ENCODE measurements around the gene IL4R.

IL4R gene

DNA sequence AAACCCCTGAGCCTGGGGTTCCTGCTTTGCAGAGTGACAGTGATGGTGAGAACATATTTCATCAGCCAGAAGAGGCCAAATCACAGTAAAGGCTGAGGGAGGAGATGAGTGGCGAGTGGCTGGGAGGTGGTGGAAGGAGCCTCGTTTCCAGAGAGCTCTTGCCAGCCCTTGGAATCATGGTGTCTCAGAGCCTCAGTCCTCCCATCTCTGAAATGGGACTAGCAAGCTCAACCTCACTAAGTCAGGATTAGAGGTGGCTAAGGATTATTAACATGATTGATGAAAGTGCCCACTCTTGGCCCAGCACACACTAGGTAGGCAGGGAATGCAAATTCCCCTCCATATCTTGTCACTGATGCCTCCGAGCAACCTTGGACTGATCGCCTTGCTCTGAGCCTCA lies 43.0 kb downstream of the IL4R start:
- no peak overlapping the region for H3K27ac ChIP-seq (replicated peaks; ENCODE audit: low read length)
- H3K4me3 ChIP-seq (ENCODE audit: low read length in 2 of 2) = no peak overlapping the region
- H3K9ac ChIP-seq (ENCODE audit: low read depth, low read length, poor library complexity) = no peak overlapping the region
- no peaks in the 10 kb centered on the region for H3K4me1 ChIP-seq (ENCODE audit: control insufficient read depth in 2 of 2, insufficient read depth in 1 of 2, low read depth in 1 of 2, low read length in 2 of 2)
- no peaks in the 10 kb centered on the region for H3K9me3 ChIP-seq (replicated peaks in 1 of 2; ENCODE audit: control insufficient read depth in 2 of 2, insufficient read depth in 1 of 2, low read depth in 1 of 2, low read length in 2 of 2)
- H2AK5ac ChIP-seq (ENCODE audit: low read depth, low read length) = no peak overlapping the region
- WGBS, 2 donors (ENCODE audit: extremely low coverage in 2 of 2, insufficient read length in 2 of 2, insufficient replicate concordance in 1 of 2) = no CpG with 5 or more reads among the region's 4 CpGs
- H3K18ac ChIP-seq (ENCODE audit: low read length) = no peak overlapping the region
- DNase-seq (ENCODE audit: low spot score) = no peak
- no peak overlapping the region for H3K14ac ChIP-seq (ENCODE audit: low read length)
- no peak overlapping the region for H2BK5ac ChIP-seq (ENCODE audit: low read length)
- H3K4me2 ChIP-seq (ENCODE audit: insufficient read depth, low read length, poor library complexity, severe bottlenecking) = no peak overlapping the region
- H4K8ac ChIP-seq (ENCODE audit: low read depth, low read length) = no peak overlapping the region
- no peak overlapping the region for H4K91ac ChIP-seq (ENCODE audit: low read depth, low read length, poor library complexity)
- H3K79me1 ChIP-seq (ENCODE audit: low read depth, low read length) = no peaks in the 10 kb centered on the region
- H2AFZ ChIP-seq (ENCODE audit: low read length) = no peak overlapping the region
- H2BK12ac ChIP-seq (ENCODE audit: low read length) = no peak overlapping the region
- no peaks in the 10 kb centered on the region for H3K27me3 ChIP-seq (ENCODE audit: control insufficient read depth in 3 of 3, insufficient read depth in 3 of 3, low read depth in 1 of 3, low read length in 3 of 3)
- H3K4ac ChIP-seq (ENCODE audit: low read length) = no peak overlapping the region
- H2BK120ac ChIP-seq (ENCODE audit: low read depth, low read length) = no peak overlapping the region
- no peak overlapping the region for H3K23ac ChIP-seq (ENCODE audit: low read depth, low read length, poor library complexity)
- H3K36me3 ChIP-seq (replicated peaks in 1 of 2; ENCODE audit: control insufficient read depth in 2 of 2, insufficient read depth in 2 of 2, low read length in 2 of 2) = peaks cover 0 to 19% of the 10 kb centered on the region in 2 donors
- H2BK15ac ChIP-seq (ENCODE audit: low read length) = no peak overlapping the region

DNA sequence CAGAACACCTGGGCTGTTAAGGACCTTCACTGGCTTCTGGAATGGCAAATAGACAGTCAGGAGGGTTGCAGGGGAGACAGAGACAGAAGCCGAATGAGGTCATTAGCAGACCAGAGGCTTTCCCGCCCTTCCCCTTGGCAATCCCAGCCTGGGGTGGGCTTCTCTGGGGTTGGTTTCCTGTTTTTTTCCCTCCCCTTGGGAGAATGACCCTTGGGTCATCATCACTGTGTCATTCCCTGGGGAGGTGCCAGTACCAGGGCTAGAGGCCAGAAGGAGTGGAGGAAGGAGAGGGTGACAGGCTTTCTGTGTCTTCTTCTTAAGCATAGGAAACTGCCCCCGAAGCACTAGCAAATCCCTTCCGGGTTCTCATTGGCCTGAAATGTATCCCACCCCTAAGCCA lies 45.3 kb downstream of the IL4R start:
- H3K18ac ChIP-seq (ENCODE audit: low read length) = no peak overlapping the region
- H4K8ac ChIP-seq (ENCODE audit: low read depth, low read length) = no peak overlapping the region
- H3K9me3 ChIP-seq (replicated peaks in 1 of 2; ENCODE audit: control insufficient read depth in 2 of 2, insufficient read depth in 1 of 2, low read depth in 1 of 2, low read length in 2 of 2) = no peaks in the 10 kb centered on the region
- no peak overlapping the region for H3K23ac ChIP-seq (ENCODE audit: low read depth, low read length, poor library complexity)
- no peak overlapping the region for H2BK12ac ChIP-seq (ENCODE audit: low read length)
- no peak overlapping the region for H2AFZ ChIP-seq (ENCODE audit: low read length)
- H2BK15ac ChIP-seq (ENCODE audit: low read length) = no peak overlapping the region
- no peaks in the 10 kb centered on the region for H3K27me3 ChIP-seq (ENCODE audit: control insufficient read depth in 3 of 3, insufficient read depth in 3 of 3, low read depth in 1 of 3, low read length in 3 of 3)
- H3K4ac ChIP-seq (ENCODE audit: low read length) = no peak overlapping the region
- H2BK120ac ChIP-seq (ENCODE audit: low read depth, low read length) = no peak overlapping the region
- H3K27ac ChIP-seq (replicated peaks; ENCODE audit: low read length) = no peak overlapping the region
- H2BK5ac ChIP-seq (ENCODE audit: low read length) = no peak overlapping the region
- H3K9ac ChIP-seq (ENCODE audit: low read depth, low read length, poor library complexity) = no peak overlapping the region
- no peaks in the 10 kb centered on the region for H3K4me1 ChIP-seq (ENCODE audit: control insufficient read depth in 2 of 2, insufficient read depth in 1 of 2, low read depth in 1 of 2, low read length in 2 of 2)
- H3K36me3 ChIP-seq (replicated peaks in 1 of 2; ENCODE audit: control insufficient read depth in 2 of 2, insufficient read depth in 2 of 2, low read length in 2 of 2) = peaks cover 1 to 15% of the 10 kb centered on the region in 2 donors
- H2AK5ac ChIP-seq (ENCODE audit: low read depth, low read length) = no peak overlapping the region
- WGBS, 2 donors (ENCODE audit: extremely low coverage in 2 of 2, insufficient read length in 2 of 2, insufficient replicate concordance in 1 of 2) = no CpG with 5 or more reads among the region's 4 CpGs
- no peak overlapping the region for H3K4me2 ChIP-seq (ENCODE audit: insufficient read depth, low read length, poor library complexity, severe bottlenecking)
- H3K79me1 ChIP-seq (ENCODE audit: low read depth, low read length) = no peaks in the 10 kb centered on the region
- DNase-seq (ENCODE audit: low spot score) = no peak
- H4K91ac ChIP-seq (ENCODE audit: low read depth, low read length, poor library complexity) = no peak overlapping the region
- no peak overlapping the region for H3K4me3 ChIP-seq (ENCODE audit: low read length in 2 of 2)
- no peak overlapping the region for H3K14ac ChIP-seq (ENCODE audit: low read length)

DNA sequence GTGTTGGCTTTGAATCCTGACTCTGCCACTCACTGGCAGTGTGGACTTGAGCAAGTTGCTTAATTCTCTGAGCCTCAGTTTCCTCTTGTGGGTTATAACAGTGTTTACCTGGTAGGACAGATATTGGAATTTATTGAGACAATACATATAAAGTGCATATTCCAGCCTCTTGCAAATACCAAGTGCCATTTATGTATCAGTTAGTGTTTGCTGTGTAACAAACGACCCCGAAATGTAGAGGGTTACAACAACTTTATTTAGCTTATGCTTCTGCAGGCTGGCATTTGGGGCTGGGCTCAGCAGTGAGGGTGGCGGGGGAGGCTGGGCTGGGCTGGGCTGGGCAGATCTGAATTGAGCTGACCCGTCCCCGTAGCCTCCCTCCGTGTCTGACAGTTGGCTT lies 45.8 kb downstream of the IL4R start:
- Histone ChIP-seq H2AFZ (ENCODE audit: low read length) (no peak overlapping the region), H3K14ac (ENCODE audit: low read length) (no peak overlapping the region), H2BK12ac (ENCODE audit: low read length) (no peak overlapping the region), H4K91ac (ENCODE audit: low read depth, low read length, poor library complexity) (no peak overlapping the region), H2AK5ac (ENCODE audit: low read depth, low read length) (no peak overlapping the region), H2BK5ac (ENCODE audit: low read length) (no peak overlapping the region), H2BK120ac (ENCODE audit: low read depth, low read length) (no peak overlapping the region), H3K4ac (ENCODE audit: low read length) (no peak overlapping the region), H2BK15ac (ENCODE audit: low read length) (no peak overlapping the region), H3K79me1 (ENCODE audit: low read depth, low read length) (no peaks in the 10 kb centered on the region), H3K4me2 (ENCODE audit: insufficient read depth, low read length, poor library complexity, severe bottlenecking) (no peak overlapping the region), H3K27me3 (ENCODE audit: control insufficient read depth in 3 of 3, insufficient read depth in 3 of 3, low read depth in 1 of 3, low read length in 3 of 3) (no peaks in the 10 kb centered on the region), H3K18ac (ENCODE audit: low read length) (no peak overlapping the region), H3K9me3 (replicated peaks in 1 of 2; ENCODE audit: control insufficient read depth in 2 of 2, insufficient read depth in 1 of 2, low read depth in 1 of 2, low read length in 2 of 2) (no peaks in the 10 kb centered on the region), H3K4me1 (ENCODE audit: control insufficient read depth in 2 of 2, insufficient read depth in 1 of 2, low read depth in 1 of 2, low read length in 2 of 2) (no peaks in the 10 kb centered on the region), H3K36me3 (replicated peaks in 1 of 2; ENCODE audit: control insufficient read depth in 2 of 2, insufficient read depth in 2 of 2, low read length in 2 of 2) (peaks cover 1 to 12% of the 10 kb centered on the region in 2 donors), H3K4me3 (ENCODE audit: low read length in 2 of 2) (no peak overlapping the region), H4K8ac (ENCODE audit: low read depth, low read length) (no peak overlapping the region), H3K9ac (ENCODE audit: low read depth, low read length, poor library complexity) (no peak overlapping the region), H3K27ac (replicated peaks; ENCODE audit: low read length) (no peak overlapping the region), H3K23ac (ENCODE audit: low read depth, low read length, poor library complexity) (no peak overlapping the region)
- no CpG with 5 or more reads among the region's 6 CpGs for WGBS, 2 donors (ENCODE audit: extremely low coverage in 2 of 2, insufficient read length in 2 of 2, insufficient replicate concordance in 1 of 2)
- DNase-seq (ENCODE audit: low spot score) = no peak

DNA sequence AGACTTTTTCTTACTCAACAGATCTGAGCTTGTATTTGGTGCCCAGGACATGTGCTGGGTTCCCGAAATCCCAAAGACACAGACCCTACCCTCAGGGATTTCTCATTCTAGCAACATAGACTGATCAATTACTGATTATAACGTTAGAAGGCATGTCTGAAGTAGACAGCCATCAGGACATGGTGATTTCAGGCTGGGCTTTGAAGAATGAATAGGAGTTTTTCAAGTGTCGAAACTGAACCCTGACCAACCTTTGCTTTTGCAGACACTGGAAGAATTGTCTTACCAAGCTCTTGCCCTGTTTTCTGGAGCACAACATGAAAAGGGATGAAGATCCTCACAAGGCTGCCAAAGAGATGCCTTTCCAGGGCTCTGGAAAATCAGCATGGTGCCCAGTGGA lies 48.2 kb downstream of the IL4R start:
- Histone ChIP-seq H4K91ac (ENCODE audit: low read depth, low read length, poor library complexity) (no peak overlapping the region), H3K18ac (ENCODE audit: low read length) (no peak overlapping the region), H2BK120ac (ENCODE audit: low read depth, low read length) (no peak overlapping the region), H3K4ac (ENCODE audit: low read length) (no peak overlapping the region), H3K4me1 (ENCODE audit: control insufficient read depth in 2 of 2, insufficient read depth in 1 of 2, low read depth in 1 of 2, low read length in 2 of 2) (no peaks in the 10 kb centered on the region), H3K27ac (replicated peaks; ENCODE audit: low read length) (no peak overlapping the region), H3K4me3 (ENCODE audit: low read length in 2 of 2) (no peak overlapping the region), H3K14ac (ENCODE audit: low read length) (no peak overlapping the region), H2BK5ac (ENCODE audit: low read length) (no peak overlapping the region), H2BK12ac (ENCODE audit: low read length) (no peak overlapping the region), H3K9ac (ENCODE audit: low read depth, low read length, poor library complexity) (no peak overlapping the region), H3K4me2 (ENCODE audit: insufficient read depth, low read length, poor library complexity, severe bottlenecking) (no peak overlapping the region), H3K79me1 (ENCODE audit: low read depth, low read length) (no peaks in the 10 kb centered on the region), H3K36me3 (replicated peaks in 1 of 2; ENCODE audit: control insufficient read depth in 2 of 2, insufficient read depth in 2 of 2, low read length in 2 of 2) (peaks cover 1 to 9% of the 10 kb centered on the region in 2 donors), H3K9me3 (replicated peaks in 1 of 2; ENCODE audit: control insufficient read depth in 2 of 2, insufficient read depth in 1 of 2, low read depth in 1 of 2, low read length in 2 of 2) (no peaks in the 10 kb centered on the region), H2AK5ac (ENCODE audit: low read depth, low read length) (no peak overlapping the region), H2AFZ (ENCODE audit: low read length) (no peak overlapping the region), H3K23ac (ENCODE audit: low read depth, low read length, poor library complexity) (no peak overlapping the region), H2BK15ac (ENCODE audit: low read length) (no peak overlapping the region), H4K8ac (ENCODE audit: low read depth, low read length) (no peak overlapping the region), H3K27me3 (ENCODE audit: control insufficient read depth in 3 of 3, insufficient read depth in 3 of 3, low read depth in 1 of 3, low read length in 3 of 3) (no peaks in the 10 kb centered on the region)
- no peak for DNase-seq (ENCODE audit: low spot score)
- WGBS, 2 donors (ENCODE audit: extremely low coverage in 2 of 2, insufficient read length in 2 of 2, insufficient replicate concordance in 1 of 2) = no CpG with 5 or more reads among the region's 3 CpGs
